HL-60 (cell line): ENCODE results near the gene NFYA.
A peak's percentile ranks its signal among the peaks of the same experiment; 100 is the strongest.

Source experiments
- DNase-seq, 2 experiments: peaks; one replicate each; pipeline ENCODE4 v3.0.0-alpha.2; 2010 to 2020; ENCODE audit warnings: low read depth in 1 of 2, low spot score in 1 of 2
- H3K27ac ChIP-seq: fragments of 250-450 bp; sonication (Bioruptor Pico); replicated peaks from 2 replicates; pipeline ENCODE4 v1.5.1; 2020; ENCODE audit warnings: mild to moderate bottlenecking, moderate library complexity
- H3K27me3 ChIP-seq: fragments of 250-450 bp; sonication (Bioruptor Pico); 2 replicates; pipeline ENCODE4 v1.5.1; 2021; ENCODE audit warnings: mild to moderate bottlenecking, moderate library complexity; ENCODE audit not compliant: insufficient read depth, poor library complexity, severe bottlenecking
- H3K4me3 ChIP-seq: replicated peaks from 2 replicates; pipeline ENCODE4 v1.5.1; 2011; ENCODE audit warnings: mild to moderate bottlenecking, control low read depth, low read length; ENCODE audit not compliant: insufficient read depth
- CTCF ChIP-seq: IDR thresholded peaks from one replicate; pipeline ENCODE4 v1.5.1; 2011; ENCODE audit warnings: low read length, control low read depth, inconsistent platforms; ENCODE audit not compliant: insufficient read depth
- GABPA ChIP-seq: IDR thresholded peaks from 2 replicates; pipeline ENCODE4 v1.6.1; 2012; ENCODE audit warnings: low read depth
- POLR2AphosphoS5 ChIP-seq: IDR thresholded peaks from 2 replicates; pipeline ENCODE4 v1.6.1; 2012; ENCODE audit warnings: low read depth
- REST ChIP-seq: IDR thresholded peaks from 2 replicates; pipeline ENCODE4 v1.6.1; 2012; ENCODE audit warnings: low read depth; ENCODE audit not compliant: insufficient replicate concordance
- SPI1 ChIP-seq: IDR thresholded peaks from 2 replicates; pipeline ENCODE4 v1.6.1; 2012; ENCODE audit warnings: low read depth, mild to moderate bottlenecking, borderline replicate concordance

NFYA gene

GRCh38 chr6:41036601-41037000, 36.2 kb upstream of the NFYA start:
- no peak for DNase-seq
- Histone ChIP-seq H3K4me3 (no peak overlapping the region), H3K27me3 (no peaks in the 10 kb centered on the region), H3K27ac (no peak overlapping the region)
- no peak for TF ChIP-seq GABPA
- TF ChIP-seq POLR2AphosphoS5, result no peak
- TF ChIP-seq SPI1, result no peak
- no peak for TF ChIP-seq REST
- no peak for TF ChIP-seq CTCF

GRCh38 chr6:41037107-41037900, 35.5 kb upstream of the NFYA start:
- no peak for DNase-seq
- no peak for TF ChIP-seq CTCF
- no peak for TF ChIP-seq SPI1
- no peak for TF ChIP-seq REST
- no peak for TF ChIP-seq POLR2AphosphoS5
- no peak for TF ChIP-seq GABPA
- H3K4me3 ChIP-seq, result no peak overlapping the region
- no peak overlapping the region for H3K27ac ChIP-seq
- H3K27me3 ChIP-seq, result no peaks in the 10 kb centered on the region

- no peaks in the 10 kb centered on the region for H3K27me3 ChIP-seq
- TF ChIP-seq POLR2AphosphoS5, result no peak
- H3K4me3 ChIP-seq, result no peak overlapping the region
- DNase-seq, result no peak
- no peak overlapping the region for H3K27ac ChIP-seq
Observed at GRCh38 chr6:41038205-41038604, 34.6 kb upstream of the NFYA start.

- H3K27me3 ChIP-seq, result no peaks in the 10 kb centered on the region
- DNase-seq, result peak in 1 of 2 experiments; percentile 40
- TF ChIP-seq CTCF (peak; percentile 93), REST (no peak), SPI1 (no peak), POLR2AphosphoS5 (no peak), GABPA (no peak)
- H3K27ac ChIP-seq, result no peak within 1 kb of the TSS
- no peak within 1 kb of the TSS for H3K4me3 ChIP-seq
Observed at GRCh38 chr6:41039060-41039998, 33.4 kb upstream of the NFYA start, which contains the start of gene UNC5CL. TSS of gene UNC5CL (minus strand) at chr6:41039221. CDS start at chr6:41035074, 4,147 bp downstream.
